Gastrocnemius medialis (tissue), 4 donors: ENCODE measurements around the gene WIZ. TPM values are rescaled to one million over a fixed set of nuclear protein-coding genes. Genes with fewer than 3 reads are reported as not detected.
A peak's percentile ranks its signal among the peaks of the same experiment; 100 is the strongest.

Experiments
- ATAC-seq, 2 donors: fragments of 150-250 bp; one replicate each; pipeline ENCODE4 v1.9.1; 2016
- DNase-seq, 2 donors: peaks; one replicate each; pipeline ENCODE4 v3.0.0-alpha.2; 2019
- H3K27ac ChIP-seq, 4 donors: fragments of 200-600 bp; sonication (generic); 1 replicate in 1 of 4; 2 replicates in 3 of 4; pipeline ENCODE4 v1.5.1; 2016 to 2018; ENCODE audit warnings: mild to moderate bottlenecking in 2 of 4, moderate library complexity in 1 of 4
- H3K27me3 ChIP-seq, 3 donors: fragments of 200-600 bp; sonication (generic) in 2 of 3; 1 replicate in 1 of 3; 2 replicates in 2 of 3; pipeline versions ENCODE4 v1.5.1 to v1.6.0; 2016 to 2019; ENCODE audit warnings: mild to moderate bottlenecking in 1 of 3, moderate library complexity in 1 of 3
- H3K36me3 ChIP-seq, 2 donors: fragments of 200-600 bp; sonication (generic) in 1 of 2; one replicate each; pipeline ENCODE4 v1.5.1; 2017 to 2018
- H3K4me1 ChIP-seq, 2 donors: fragments of 200-600 bp; sonication (generic) in 1 of 2; one replicate each; pipeline ENCODE4 v1.5.1; 2016 to 2017; ENCODE audit warnings: mild to moderate bottlenecking in 2 of 2
- H3K4me3 ChIP-seq, 4 donors: fragments of 200-600 bp; sonication (generic) in 3 of 4; 1 replicate in 1 of 4; 2 replicates in 3 of 4; pipeline ENCODE4 v1.5.1; 2016 to 2019; ENCODE audit warnings: mild to moderate bottlenecking in 2 of 4
- H3K9me3 ChIP-seq, 3 donors: fragments of 200-600 bp; sonication (generic) in 2 of 3; 1 replicate in 1 of 3; 2 replicates in 2 of 3; pipeline ENCODE4 v1.5.1; 2016 to 2019
- POLR2A ChIP-seq, 2 donors: fragments of 450-650 bp; IDR thresholded peaks; one replicate each; pipeline ENCODE4 v1.6.1; 2017; ENCODE audit warnings: antibody characterized with exemption in 2 of 2, mild to moderate bottlenecking in 2 of 2, moderate library complexity in 2 of 2
- in situ Hi-C, 4 donors: fragments of 200-750 bp; cut with MboI; loops; one replicate each; pipeline versions ENCODE4 v1.15.0 to v1.8.0; 2017; ENCODE audit warnings: low sequenced_read_pairs in 4 of 4
- intact Hi-C: fragments of 100-400 bp; cut with DNase I; formaldehyde crosslinking; loops from one replicate; pipeline ENCODE4 v1.15.1; 2023; ENCODE audit warnings: low total_unique reads
- total RNA-seq, 4 donors: library from RNA; depleted of rRNA; stranded (reverse); fragments of >200 nt; gene quantifications; one replicate each; pipeline versions ENCODE4 v1.1.0 to v1.2.3, GENCODE V29; 2016
- TF ChIP-seq, protein P1 (sequence below), 5 experiments: fragments of 450-650 bp in 3 of 5; fragments of 200-600 bp in 2 of 5; sonication (generic) in 2 of 5; IDR thresholded peaks in 4 of 5; conservative IDR thresholded peaks in 1 of 5; 1 replicate in 4 of 5; 2 replicates in 1 of 5; pipeline ENCODE4 v1.5.1; 2016 to 2019; ENCODE audit warnings: antibody characterized with exemption in 5 of 5, mild to moderate bottlenecking in 3 of 5, moderate library complexity in 3 of 5

The WIZ gene
- total RNA-seq, 4 donors from 2014 or later = 28.0 to 40.6 (median 32.5) TPM

DNA sequence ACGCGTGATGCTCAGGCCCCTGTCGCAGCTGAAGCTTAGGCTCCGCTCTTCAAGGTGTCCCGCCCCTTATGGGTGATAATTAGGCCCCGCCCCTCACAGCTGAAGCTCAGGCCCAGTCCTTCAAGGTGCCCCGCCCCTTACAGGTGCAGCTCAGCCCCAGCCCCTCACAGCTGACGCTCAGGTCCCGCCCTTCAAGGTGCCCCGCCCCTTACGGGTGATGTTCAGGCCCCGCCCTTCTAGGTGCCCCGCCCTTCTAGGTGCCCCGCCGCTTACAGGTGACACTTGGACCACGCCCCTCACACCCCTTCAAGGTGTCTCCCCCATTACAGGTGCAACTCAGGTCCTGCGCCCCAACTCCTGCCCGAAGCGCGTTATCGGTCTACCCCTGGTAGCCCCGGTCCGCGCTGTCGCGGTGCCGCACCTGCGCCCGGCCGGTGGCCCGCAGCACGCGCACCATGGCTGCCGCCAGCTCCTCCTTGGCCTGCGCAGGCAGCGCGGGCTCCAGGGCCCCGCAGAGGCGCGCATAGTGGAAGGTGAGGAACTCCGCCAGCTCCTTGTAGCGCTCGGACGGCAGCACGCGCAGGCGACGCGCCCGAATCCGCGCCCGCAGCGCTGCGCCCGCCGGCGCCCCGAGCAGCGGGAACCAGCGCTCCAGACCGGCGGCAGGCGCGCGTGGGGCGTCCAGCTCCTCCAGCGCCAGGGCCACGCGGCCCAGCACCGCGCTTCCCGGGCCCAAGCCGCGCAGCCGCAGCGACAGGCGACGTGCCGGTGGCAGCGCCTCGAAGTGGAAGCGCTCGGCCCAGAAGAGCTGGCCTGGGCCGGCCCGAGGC lies 7.3 kb upstream of the WIZ start:
- in situ Hi-C loops = loop anchor here in 2 of 4 donors (10.0 to 25.0 kb wide), 2 partner anchors 98 to 105 kb away; no protein-coding TSS in a partner anchor
- peaks cover 23 to 35% (median 26%) of the 10 kb centered on the region in 3 donors for H3K27me3 ChIP-seq

DNA sequence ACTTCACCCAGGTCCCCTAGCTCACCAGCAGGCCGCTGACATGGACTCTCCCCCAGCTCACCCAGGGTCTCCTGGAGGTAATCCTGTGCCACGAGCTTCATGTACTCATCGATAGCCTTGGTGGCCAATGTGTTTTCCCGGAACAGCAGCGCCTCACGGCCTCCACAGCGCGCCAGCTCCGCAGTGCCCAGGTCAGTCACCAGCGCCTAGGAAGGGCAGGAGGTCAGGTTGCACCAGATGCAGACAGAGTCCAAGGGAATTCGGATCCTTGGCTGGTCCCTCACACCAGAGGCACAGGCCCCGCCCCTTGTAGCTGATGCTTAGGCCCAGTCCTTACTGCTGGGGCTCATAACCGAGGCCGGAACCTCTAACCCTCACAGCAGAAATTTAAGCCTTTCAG lies 6.7 kb upstream of the WIZ start:
- intact Hi-C loops (no loop called here), in situ Hi-C loops (loop anchor here in 2 of 4 donors (10.0 to 25.0 kb wide), 2 partner anchors 98 to 106 kb away; no protein-coding TSS in a partner anchor)
- no peak for ATAC-seq

More for the DNA sequence above, 7.3 kb upstream of the WIZ start:
- no peaks in the 10 kb centered on the region for H3K36me3 ChIP-seq
- no peak for ATAC-seq
- H3K4me3 ChIP-seq = peak overlapping the region in 3 of 4 donors; percentile 22 to 34 (median 24)
- peaks cover 5 to 6% of the 10 kb centered on the region in 2 donors for H3K4me1 ChIP-seq
- no peak overlapping the region for H3K27ac ChIP-seq
- DNase-seq = no peak
- TF ChIP-seq, protein P1, sequence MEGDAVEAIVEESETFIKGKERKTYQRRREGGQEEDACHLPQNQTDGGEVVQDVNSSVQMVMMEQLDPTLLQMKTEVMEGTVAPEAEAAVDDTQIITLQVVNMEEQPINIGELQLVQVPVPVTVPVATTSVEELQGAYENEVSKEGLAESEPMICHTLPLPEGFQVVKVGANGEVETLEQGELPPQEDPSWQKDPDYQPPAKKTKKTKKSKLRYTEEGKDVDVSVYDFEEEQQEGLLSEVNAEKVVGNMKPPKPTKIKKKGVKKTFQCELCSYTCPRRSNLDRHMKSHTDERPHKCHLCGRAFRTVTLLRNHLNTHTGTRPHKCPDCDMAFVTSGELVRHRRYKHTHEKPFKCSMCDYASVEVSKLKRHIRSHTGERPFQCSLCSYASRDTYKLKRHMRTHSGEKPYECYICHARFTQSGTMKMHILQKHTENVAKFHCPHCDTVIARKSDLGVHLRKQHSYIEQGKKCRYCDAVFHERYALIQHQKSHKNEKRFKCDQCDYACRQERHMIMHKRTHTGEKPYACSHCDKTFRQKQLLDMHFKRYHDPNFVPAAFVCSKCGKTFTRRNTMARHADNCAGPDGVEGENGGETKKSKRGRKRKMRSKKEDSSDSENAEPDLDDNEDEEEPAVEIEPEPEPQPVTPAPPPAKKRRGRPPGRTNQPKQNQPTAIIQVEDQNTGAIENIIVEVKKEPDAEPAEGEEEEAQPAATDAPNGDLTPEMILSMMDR (IDR thresholded peaks at IDR 0.05 in 4 of 5, conservative IDR thresholded peaks at IDR 0.05 in 1 of 5) = no peak
- no peak for TF ChIP-seq POLR2A (IDR thresholded peaks at IDR 0.05)
- H3K9me3 ChIP-seq = no peaks in the 10 kb centered on the region
- intact Hi-C loops = no loop called here

DNA sequence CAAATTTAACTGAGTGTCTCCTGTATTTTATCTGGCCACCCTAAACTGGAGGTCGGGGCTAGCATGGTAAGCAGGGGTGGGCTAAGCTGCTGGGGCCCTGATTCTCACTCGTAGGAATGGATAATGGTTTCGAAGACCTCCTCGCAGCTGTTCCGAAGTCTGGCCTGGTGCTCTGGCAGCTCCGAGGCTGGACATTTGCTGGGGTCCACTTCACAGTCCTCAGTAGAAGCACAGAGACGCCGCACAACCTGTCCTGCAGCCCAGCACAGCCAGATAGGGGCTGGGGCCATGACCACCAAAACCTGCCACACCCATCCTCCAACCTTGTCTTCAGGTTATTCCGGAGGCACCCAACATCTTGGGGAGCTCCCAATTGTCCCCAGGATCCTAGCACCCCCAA lies 6.2 kb upstream of the WIZ start:
- peaks cover 23 to 35% (median 26%) of the 10 kb centered on the region in 3 donors for H3K27me3 ChIP-seq

More for the DNA sequence above, 6.7 kb upstream of the WIZ start:
- no peaks in the 10 kb centered on the region for H3K9me3 ChIP-seq
- no peak for TF ChIP-seq POLR2A (IDR thresholded peaks at IDR 0.05)
- TF ChIP-seq, protein P1 (IDR thresholded peaks at IDR 0.05 in 4 of 5, conservative IDR thresholded peaks at IDR 0.05 in 1 of 5) = no peak
- H3K36me3 ChIP-seq = no peaks in the 10 kb centered on the region
- DNase-seq = no peak
- H3K4me1 ChIP-seq = peaks cover 5 to 6% of the 10 kb centered on the region in 2 donors
- peak overlapping the region in 1 of 4 donors; percentile 34 for H3K4me3 ChIP-seq
- peaks cover 23 to 35% (median 26%) of the 10 kb centered on the region in 3 donors for H3K27me3 ChIP-seq
- H3K27ac ChIP-seq = no peak overlapping the region

DNA sequence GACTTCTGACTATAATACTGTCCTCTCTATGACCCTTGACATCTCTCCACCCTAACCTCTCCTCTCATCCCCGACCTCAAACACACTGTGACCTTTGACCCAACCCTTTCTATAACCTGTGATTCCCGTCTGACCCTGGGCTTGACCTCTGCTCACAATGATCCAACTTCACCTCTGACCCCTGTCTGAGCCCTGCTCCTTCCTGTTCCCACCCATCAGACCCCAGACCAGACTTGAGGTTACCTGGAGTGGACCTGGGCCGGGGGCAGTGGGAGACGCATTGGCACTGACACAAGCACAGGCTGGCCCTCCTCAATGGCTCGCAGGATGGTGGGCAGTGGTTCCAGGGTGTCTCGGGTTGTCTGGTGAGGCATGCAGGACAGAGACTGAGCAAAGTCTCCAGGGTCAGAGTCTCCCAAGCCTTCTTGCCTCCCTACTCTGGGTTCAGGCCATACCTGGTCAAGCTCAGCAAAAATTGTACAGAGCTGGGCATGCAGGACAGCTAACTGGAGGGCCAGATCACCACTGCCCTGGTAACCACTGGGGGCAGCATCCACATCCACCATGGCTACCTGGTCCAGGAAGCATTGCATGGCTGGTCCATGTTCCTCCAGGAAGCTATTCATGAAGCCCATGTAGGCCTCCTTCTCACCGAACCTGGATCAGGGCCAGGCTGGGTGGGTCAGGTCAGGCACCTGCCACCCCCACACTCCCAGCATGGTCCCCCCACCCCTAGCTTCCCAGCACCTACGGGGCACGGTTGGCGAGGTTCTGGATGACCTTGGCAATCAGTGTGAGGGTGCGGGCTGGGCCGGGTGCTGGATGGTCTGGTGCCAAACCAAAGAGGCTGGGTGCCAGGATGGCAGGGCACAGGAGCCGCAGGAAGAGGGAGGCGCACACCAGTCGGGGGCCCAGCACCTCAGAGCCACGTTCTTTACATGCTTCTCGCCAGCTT lies 4.4 kb upstream of the WIZ start:
- Histone ChIP-seq H3K9me3 (no peaks in the 10 kb centered on the region), H3K4me1 (peaks cover 5 to 8% of the 10 kb centered on the region in 2 donors), H3K36me3 (no peaks in the 10 kb centered on the region), H3K4me3 (no peak overlapping the region), H3K27ac (no peak overlapping the region), H3K27me3 (peaks cover 23 to 35% (median 26%) of the 10 kb centered on the region in 3 donors)
- ATAC-seq (no peak), DNase-seq (no peak)
- TF ChIP-seq POLR2A (IDR thresholded peaks at IDR 0.05) = no peak
- TF ChIP-seq, protein P1 (IDR thresholded peaks at IDR 0.05 in 4 of 5, conservative IDR thresholded peaks at IDR 0.05 in 1 of 5) = no peak
- intact Hi-C loops = loop anchor here (2.0 kb wide), 2 partner anchors 75 to 329 kb away; partner anchors contain the start of gene AKAP8
- in situ Hi-C loops = loop anchor here in 2 of 4 donors (10.0 to 25.0 kb wide), 2 partner anchors 101 to 108 kb away; no protein-coding TSS in a partner anchor

More for the DNA sequence above, 6.2 kb upstream of the WIZ start:
- no peaks in the 10 kb centered on the region for H3K36me3 ChIP-seq
- in situ Hi-C loops = loop anchor here in 2 of 4 donors (10.0 to 25.0 kb wide), 2 partner anchors 99 to 106 kb away; no protein-coding TSS in a partner anchor
- peaks cover 5 to 6% of the 10 kb centered on the region in 2 donors for H3K4me1 ChIP-seq
- H3K4me3 ChIP-seq = no peak overlapping the region
- no peak overlapping the region for H3K27ac ChIP-seq
- no peak for DNase-seq
- TF ChIP-seq, protein P1 (IDR thresholded peaks at IDR 0.05 in 4 of 5, conservative IDR thresholded peaks at IDR 0.05 in 1 of 5) = no peak
- no peak for TF ChIP-seq POLR2A (IDR thresholded peaks at IDR 0.05)
- ATAC-seq = no peak
- no peaks in the 10 kb centered on the region for H3K9me3 ChIP-seq
- intact Hi-C loops = no loop called here
